Liver (tissue), 9 donors: ENCODE data around the gene ZFYVE19. TPM values are rescaled to one million over a fixed set of nuclear protein-coding genes. Genes with fewer than 3 reads are reported as not detected.
A peak's percentile ranks its signal among the peaks of the same experiment; 100 is the strongest.

Source experiments
- DNase-seq: peaks from one replicate; pipeline ENCODE4 v3.0.0-alpha.2; 2017; ENCODE audit warnings: low spot score
- H3K27ac ChIP-seq, 2 donors: one replicate each; pipeline ENCODE4 v1.7.0; 2013; ENCODE audit warnings: inconsistent platforms in 2 of 2, low read length in 2 of 2, control low read depth in 1 of 2, low read depth in 1 of 2, mild to moderate bottlenecking in 1 of 2
- H3K27me3 ChIP-seq, 4 donors: one replicate each; pipeline versions ENCODE4 v1.6.1 to v1.7.0; 2013; ENCODE audit warnings: low read length in 3 of 4, inconsistent platforms in 1 of 4, mild to moderate bottlenecking in 1 of 4, moderate library complexity in 1 of 4; ENCODE audit not compliant: control insufficient read depth in 4 of 4, insufficient read depth in 4 of 4
- H3K36me3 ChIP-seq, 4 donors: one replicate each; pipeline versions ENCODE4 v1.6.1 to v1.7.0; 2013; ENCODE audit warnings: low read length in 3 of 4, mild to moderate bottlenecking in 3 of 4, low read depth in 1 of 4, moderate library complexity in 1 of 4; ENCODE audit not compliant: control insufficient read depth in 4 of 4, insufficient read depth in 3 of 4
- H3K4me1 ChIP-seq, 4 donors: one replicate each; pipeline versions ENCODE4 v1.6.1 to v1.7.0; 2013; ENCODE audit warnings: low read length in 3 of 4, mild to moderate bottlenecking in 3 of 4, moderate library complexity in 1 of 4; ENCODE audit not compliant: control insufficient read depth in 4 of 4, insufficient read depth in 4 of 4
- H3K4me3 ChIP-seq, 3 donors: one replicate each; pipeline versions ENCODE4 v1.6.1 to v1.7.0; 2013; ENCODE audit warnings: low read length in 3 of 3, control low read depth in 1 of 3, low read depth in 1 of 3, mild to moderate bottlenecking in 1 of 3
- H3K9ac ChIP-seq, 2 donors: one replicate each; pipeline ENCODE4 v1.7.0; 2013; ENCODE audit warnings: low read length in 2 of 2, mild to moderate bottlenecking in 2 of 2, moderate library complexity in 2 of 2, control low read depth in 1 of 2, low read depth in 1 of 2
- H3K9me3 ChIP-seq, 4 donors: one replicate each; pipeline versions ENCODE4 v1.6.1 to v1.7.0; 2013; ENCODE audit warnings: low read length in 3 of 4; ENCODE audit not compliant: control insufficient read depth in 4 of 4
- EGR1 ChIP-seq, 2 donors: IDR thresholded peaks; 2 replicates each; pipeline ENCODE4 v1.6.1; 2016 to 2018; ENCODE audit warnings: antibody characterized with exemption in 2 of 2, low read depth in 2 of 2
- FOXA1 ChIP-seq: IDR thresholded peaks from 2 replicates; pipeline ENCODE4 v1.6.1; 2016; ENCODE audit warnings: antibody characterized with exemption
- FOXA2 ChIP-seq: IDR thresholded peaks from 2 replicates; pipeline ENCODE4 v1.6.1; 2016; ENCODE audit warnings: antibody characterized with exemption
- GABPA ChIP-seq, 2 donors: IDR thresholded peaks in 1 of 2; conservative IDR thresholded peaks in 1 of 2; 2 replicates each; pipeline ENCODE4 v1.6.1; 2016; ENCODE audit warnings: antibody characterized with exemption in 2 of 2, mild to moderate bottlenecking in 1 of 2, moderate library complexity in 1 of 2
- HNF4A ChIP-seq, 2 donors: conservative IDR thresholded peaks; 2 replicates each; pipeline ENCODE4 v1.6.1; 2016; ENCODE audit warnings: antibody characterized with exemption in 2 of 2, mild to moderate bottlenecking in 2 of 2
- HNF4G ChIP-seq: IDR thresholded peaks from 2 replicates; pipeline ENCODE4 v1.6.1; 2016; ENCODE audit warnings: antibody characterized with exemption
- JUND ChIP-seq, 2 donors: IDR thresholded peaks; 2 replicates each; pipeline ENCODE4 v1.6.1; 2016; ENCODE audit warnings: antibody characterized with exemption in 2 of 2
- NR2F2 ChIP-seq: IDR thresholded peaks from 2 replicates; pipeline ENCODE4 v1.6.1; 2016; ENCODE audit warnings: antibody characterized with exemption
- RAD21 ChIP-seq, 2 donors: IDR thresholded peaks; 2 replicates each; pipeline ENCODE4 v1.6.1; 2016; ENCODE audit warnings: antibody characterized with exemption in 2 of 2, mild to moderate bottlenecking in 2 of 2
- RXRA ChIP-seq, 2 donors: IDR thresholded peaks; 2 replicates each; pipeline ENCODE4 v1.6.1; 2017 to 2018; ENCODE audit warnings: antibody characterized with exemption in 2 of 2, mild to moderate bottlenecking in 1 of 2
- SP1 ChIP-seq: IDR thresholded peaks from 2 replicates; pipeline ENCODE4 v1.6.1; 2018; ENCODE audit warnings: antibody characterized with exemption, mild to moderate bottlenecking
- TAF1 ChIP-seq: conservative IDR thresholded peaks from 2 replicates; pipeline ENCODE4 v1.6.1; 2016; ENCODE audit warnings: antibody characterized with exemption, mild to moderate bottlenecking
- YY1 ChIP-seq: IDR thresholded peaks from 2 replicates; pipeline ENCODE4 v1.6.1; 2016; ENCODE audit warnings: antibody characterized with exemption, mild to moderate bottlenecking
- WGBS: extraction: QIAGEN DNeasy Blood & Tissue Kit; methylation state at CpG from one replicate; pipeline ENCODE4 v1.1.7; 2013; 5-methylcytosine and 5-hydroxymethylcytosine counted together
- polyA plus RNA-seq, 2 donors: library from polyadenylated mRNA; stranded (reverse) in 1 of 2; unstranded in 1 of 2; fragments of 200-250 nt in 1 of 2; fragments of >200 nt in 1 of 2; fragmentation: Nextera tagmentation in 1 of 2; extraction: Ambion mirVana in 1 of 2; gene quantifications; one replicate each; pipeline versions ENCODE4 v1.2.1 to v1.2.3, GENCODE V29; 2013 to 2015
- total RNA-seq, 2 donors: library from RNA; depleted of rRNA; stranded (reverse); fragments of >200 nt; gene quantifications; one replicate each; pipeline ENCODE4 v1.2.3, GENCODE V29; 2014
- TF ChIP-seq, protein P1 (sequence below): IDR thresholded peaks from 2 replicates; pipeline ENCODE4 v1.6.1; 2016; ENCODE audit warnings: antibody characterized with exemption, mild to moderate bottlenecking
- TF ChIP-seq, protein P2 (sequence below): IDR thresholded peaks from 2 replicates; pipeline ENCODE4 v1.6.1; 2016; ENCODE audit warnings: antibody characterized with exemption
- TF ChIP-seq, protein P3 (sequence below): IDR thresholded peaks from 2 replicates; pipeline ENCODE4 v1.6.1; 2016; ENCODE audit warnings: antibody characterized with exemption
- TF ChIP-seq, protein P4 (sequence below): fragments of 150-350 bp; IDR thresholded peaks from 2 replicates; pipeline ENCODE4 v1.5.1; 2017; ENCODE audit warnings: improper control_type of control experiment, low read depth, low read length; ENCODE audit not compliant: missing input control
- TF ChIP-seq, protein P5 (sequence below): IDR thresholded peaks from 2 replicates; pipeline ENCODE4 v1.6.1; 2016; ENCODE audit warnings: antibody characterized with exemption
- donor health status: healthy.
- donor health status: healthy.
- donor health status: healthy.
- donor health status: healthy.
- donor health status: healthy.

Gene ZFYVE19
- total and polyA plus RNA-seq, 4 donors: 10.4 to 41.2 (median 19.7) TPM

DNA sequence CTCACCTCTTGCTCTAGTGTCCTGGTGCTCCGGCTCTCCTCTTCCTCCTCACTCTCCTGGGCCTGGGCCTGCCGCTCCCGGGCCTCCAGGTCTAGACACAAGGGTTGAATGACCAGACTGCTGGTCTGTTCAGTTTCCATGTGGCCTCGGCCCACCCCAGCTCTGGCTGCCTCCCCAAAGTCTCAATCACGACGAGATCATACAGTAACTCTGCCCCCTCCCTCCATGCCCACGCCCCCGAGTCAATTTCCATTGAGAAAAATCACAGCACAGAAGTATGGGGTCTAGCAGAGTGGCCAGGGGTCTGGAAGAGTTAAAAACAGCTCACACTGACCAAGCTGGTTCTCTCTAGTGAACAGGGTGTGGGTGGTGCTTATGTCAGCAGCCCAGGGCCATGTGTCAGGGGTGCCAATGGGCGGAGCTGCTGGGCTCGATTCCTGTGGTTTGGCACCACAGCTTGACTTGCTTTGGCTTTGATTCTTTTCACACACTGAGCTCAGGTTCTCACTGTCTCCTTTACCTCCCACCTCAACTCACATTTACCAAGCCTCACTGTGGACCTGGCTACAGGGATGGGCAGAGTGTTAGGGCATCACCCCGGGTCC lies 30.2 kb upstream of the ZFYVE19 start:
- H3K4me3 ChIP-seq: peak overlapping the region in 2 of 3 donors; percentile 1 to 2
- peaks cover 2 to 28% (median 22%) of the 10 kb centered on the region in 4 donors for H3K4me1 ChIP-seq
- TF ChIP-seq HNF4A (conservative IDR thresholded peaks at IDR 0.05) (peak in 1 of 2 donors; percentile 29), RXRA (IDR thresholded peaks at IDR 0.05) (peak in 1 of 2 donors; percentile 48), FOXA2 (no peak), FOXA1 (peak; percentile 24), EGR1 (IDR thresholded peaks at IDR 0.05; ENCODE audit: low read depth in 2 of 2) (no peak), NR2F2 (no peak), TAF1 (no peak), JUND (IDR thresholded peaks at IDR 0.05) (no peak), HNF4G (no peak), SP1 (peak; percentile 12), GABPA (IDR thresholded peaks at IDR 0.05 in 1 of 2, conservative IDR thresholded peaks at IDR 0.05 in 1 of 2) (peak in 1 of 2 donors; percentile 8), RAD21 (IDR thresholded peaks at IDR 0.05) (peak; percentile 25 to 29), YY1 (peak; percentile 39)
- TF ChIP-seq, protein P1, sequence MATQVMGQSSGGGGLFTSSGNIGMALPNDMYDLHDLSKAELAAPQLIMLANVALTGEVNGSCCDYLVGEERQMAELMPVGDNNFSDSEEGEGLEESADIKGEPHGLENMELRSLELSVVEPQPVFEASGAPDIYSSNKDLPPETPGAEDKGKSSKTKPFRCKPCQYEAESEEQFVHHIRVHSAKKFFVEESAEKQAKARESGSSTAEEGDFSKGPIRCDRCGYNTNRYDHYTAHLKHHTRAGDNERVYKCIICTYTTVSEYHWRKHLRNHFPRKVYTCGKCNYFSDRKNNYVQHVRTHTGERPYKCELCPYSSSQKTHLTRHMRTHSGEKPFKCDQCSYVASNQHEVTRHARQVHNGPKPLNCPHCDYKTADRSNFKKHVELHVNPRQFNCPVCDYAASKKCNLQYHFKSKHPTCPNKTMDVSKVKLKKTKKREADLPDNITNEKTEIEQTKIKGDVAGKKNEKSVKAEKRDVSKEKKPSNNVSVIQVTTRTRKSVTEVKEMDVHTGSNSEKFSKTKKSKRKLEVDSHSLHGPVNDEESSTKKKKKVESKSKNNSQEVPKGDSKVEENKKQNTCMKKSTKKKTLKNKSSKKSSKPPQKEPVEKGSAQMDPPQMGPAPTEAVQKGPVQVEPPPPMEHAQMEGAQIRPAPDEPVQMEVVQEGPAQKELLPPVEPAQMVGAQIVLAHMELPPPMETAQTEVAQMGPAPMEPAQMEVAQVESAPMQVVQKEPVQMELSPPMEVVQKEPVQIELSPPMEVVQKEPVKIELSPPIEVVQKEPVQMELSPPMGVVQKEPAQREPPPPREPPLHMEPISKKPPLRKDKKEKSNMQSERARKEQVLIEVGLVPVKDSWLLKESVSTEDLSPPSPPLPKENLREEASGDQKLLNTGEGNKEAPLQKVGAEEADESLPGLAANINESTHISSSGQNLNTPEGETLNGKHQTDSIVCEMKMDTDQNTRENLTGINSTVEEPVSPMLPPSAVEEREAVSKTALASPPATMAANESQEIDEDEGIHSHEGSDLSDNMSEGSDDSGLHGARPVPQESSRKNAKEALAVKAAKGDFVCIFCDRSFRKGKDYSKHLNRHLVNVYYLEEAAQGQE: peak; percentile 13
- TF ChIP-seq, protein P2, sequence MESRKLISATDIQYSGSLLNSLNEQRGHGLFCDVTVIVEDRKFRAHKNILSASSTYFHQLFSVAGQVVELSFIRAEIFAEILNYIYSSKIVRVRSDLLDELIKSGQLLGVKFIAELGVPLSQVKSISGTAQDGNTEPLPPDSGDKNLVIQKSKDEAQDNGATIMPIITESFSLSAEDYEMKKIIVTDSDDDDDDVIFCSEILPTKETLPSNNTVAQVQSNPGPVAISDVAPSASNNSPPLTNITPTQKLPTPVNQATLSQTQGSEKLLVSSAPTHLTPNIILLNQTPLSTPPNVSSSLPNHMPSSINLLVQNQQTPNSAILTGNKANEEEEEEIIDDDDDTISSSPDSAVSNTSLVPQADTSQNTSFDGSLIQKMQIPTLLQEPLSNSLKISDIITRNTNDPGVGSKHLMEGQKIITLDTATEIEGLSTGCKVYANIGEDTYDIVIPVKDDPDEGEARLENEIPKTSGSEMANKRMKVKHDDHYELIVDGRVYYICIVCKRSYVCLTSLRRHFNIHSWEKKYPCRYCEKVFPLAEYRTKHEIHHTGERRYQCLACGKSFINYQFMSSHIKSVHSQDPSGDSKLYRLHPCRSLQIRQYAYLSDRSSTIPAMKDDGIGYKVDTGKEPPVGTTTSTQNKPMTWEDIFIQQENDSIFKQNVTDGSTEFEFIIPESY: no peak
- TF ChIP-seq, protein P3, sequence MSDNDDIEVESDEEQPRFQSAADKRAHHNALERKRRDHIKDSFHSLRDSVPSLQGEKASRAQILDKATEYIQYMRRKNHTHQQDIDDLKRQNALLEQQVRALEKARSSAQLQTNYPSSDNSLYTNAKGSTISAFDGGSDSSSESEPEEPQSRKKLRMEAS: peak; percentile 80
- TF ChIP-seq, protein P4, sequence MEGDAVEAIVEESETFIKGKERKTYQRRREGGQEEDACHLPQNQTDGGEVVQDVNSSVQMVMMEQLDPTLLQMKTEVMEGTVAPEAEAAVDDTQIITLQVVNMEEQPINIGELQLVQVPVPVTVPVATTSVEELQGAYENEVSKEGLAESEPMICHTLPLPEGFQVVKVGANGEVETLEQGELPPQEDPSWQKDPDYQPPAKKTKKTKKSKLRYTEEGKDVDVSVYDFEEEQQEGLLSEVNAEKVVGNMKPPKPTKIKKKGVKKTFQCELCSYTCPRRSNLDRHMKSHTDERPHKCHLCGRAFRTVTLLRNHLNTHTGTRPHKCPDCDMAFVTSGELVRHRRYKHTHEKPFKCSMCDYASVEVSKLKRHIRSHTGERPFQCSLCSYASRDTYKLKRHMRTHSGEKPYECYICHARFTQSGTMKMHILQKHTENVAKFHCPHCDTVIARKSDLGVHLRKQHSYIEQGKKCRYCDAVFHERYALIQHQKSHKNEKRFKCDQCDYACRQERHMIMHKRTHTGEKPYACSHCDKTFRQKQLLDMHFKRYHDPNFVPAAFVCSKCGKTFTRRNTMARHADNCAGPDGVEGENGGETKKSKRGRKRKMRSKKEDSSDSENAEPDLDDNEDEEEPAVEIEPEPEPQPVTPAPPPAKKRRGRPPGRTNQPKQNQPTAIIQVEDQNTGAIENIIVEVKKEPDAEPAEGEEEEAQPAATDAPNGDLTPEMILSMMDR: no peak
- TF ChIP-seq, protein P5, sequence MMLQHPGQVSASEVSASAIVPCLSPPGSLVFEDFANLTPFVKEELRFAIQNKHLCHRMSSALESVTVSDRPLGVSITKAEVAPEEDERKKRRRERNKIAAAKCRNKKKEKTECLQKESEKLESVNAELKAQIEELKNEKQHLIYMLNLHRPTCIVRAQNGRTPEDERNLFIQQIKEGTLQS: no peak
- no peaks in the 10 kb centered on the region for H3K9me3 ChIP-seq
- peaks cover 4 to 33% (median 22%) of the 10 kb centered on the region in 4 donors for H3K36me3 ChIP-seq
- 41% methylated on average over 11 of the region's 11 CpGs for WGBS
- no peaks in the 10 kb centered on the region for H3K27me3 ChIP-seq
- no peak for DNase-seq
- H3K9ac ChIP-seq: no peak overlapping the region
- peak overlapping the region; percentile 71 to 83 for H3K27ac ChIP-seq
